Fibroblast of lung (primary cell): Measurements from ENCODE around the gene DDHD1. TPM values are rescaled to one million over a fixed set of nuclear protein-coding genes. Genes with fewer than 3 reads are reported as not detected.

Source experiments
- DNase-seq, 2 donors: peaks; one replicate each; pipeline versions ENCODE4 v3.0.0 to v3.0.0-alpha.2; 2010; ENCODE audit warnings: low read depth in 2 of 2
- H2AFZ ChIP-seq: 2 replicates; pipeline ENCODE4 v1.5.1; 2012; ENCODE audit warnings: low read length, control low read depth, inconsistent platforms
- H3K27ac ChIP-seq: 2 replicates; pipeline ENCODE4 v1.5.1; 2011; ENCODE audit warnings: low read length, control low read depth; ENCODE audit not compliant: insufficient read depth
- H3K27me3 ChIP-seq: 2 replicates; pipeline ENCODE4 v1.5.1; 2011; ENCODE audit warnings: mild to moderate bottlenecking, low read length; ENCODE audit not compliant: control insufficient read depth, insufficient read depth
- H3K36me3 ChIP-seq: 2 replicates; pipeline ENCODE4 v1.5.1; 2011; ENCODE audit warnings: low read length; ENCODE audit not compliant: control insufficient read depth, insufficient read depth
- H3K4me1 ChIP-seq: 2 replicates; pipeline ENCODE4 v1.5.1; 2011; ENCODE audit warnings: low read length; ENCODE audit not compliant: control insufficient read depth, insufficient read depth; ENCODE audit errors: extremely low read depth
- H3K4me2 ChIP-seq: 2 replicates; pipeline ENCODE4 v1.5.1; 2011; ENCODE audit warnings: low read length, control low read depth; ENCODE audit not compliant: insufficient read depth; ENCODE audit errors: extremely low read depth
- H3K4me3 ChIP-seq, 4 experiments: fragments of 200-600 bp in 1 of 4; sonication (generic) in 1 of 4; replicated peaks in 1 of 4; 2 replicates each; pipeline ENCODE4 v1.5.1; 2011 to 2016; ENCODE audit warnings: low read length in 4 of 4, low read depth in 3 of 4, mild to moderate bottlenecking in 3 of 4, control low read depth in 2 of 4, inconsistent platforms in 1 of 4, mixed read lengths in 1 of 4; ENCODE audit not compliant: insufficient read depth in 1 of 4; ENCODE audit errors: control extremely low read depth in 1 of 4
- H3K79me2 ChIP-seq: 2 replicates; pipeline ENCODE4 v1.5.1; 2012; ENCODE audit warnings: mild to moderate bottlenecking, low read length, inconsistent platforms; ENCODE audit not compliant: control insufficient read depth, insufficient read depth
- H3K9ac ChIP-seq: 2 replicates; pipeline ENCODE4 v1.5.1; 2011; ENCODE audit warnings: mild to moderate bottlenecking, low read length, control low read depth; ENCODE audit not compliant: insufficient read depth
- H3K9me3 ChIP-seq: 2 replicates; pipeline ENCODE4 v1.5.1; 2012; ENCODE audit warnings: low read depth, low read length; ENCODE audit not compliant: control insufficient read depth, insufficient read depth
- H4K20me1 ChIP-seq: 2 replicates; pipeline ENCODE4 v1.5.1; 2011; ENCODE audit warnings: low read length; ENCODE audit not compliant: control insufficient read depth, insufficient read depth; ENCODE audit errors: extremely low read depth
- EZH2 ChIP-seq: IDR thresholded peaks from 2 replicates; pipeline ENCODE4 v1.5.1; 2012; ENCODE audit warnings: low read length, control low read depth, mild to moderate bottlenecking; ENCODE audit errors: missing control alignments
- polyA plus RNA-seq, 2 donors: library from polyadenylated mRNA; depleted of rRNA in 1 of 2; stranded (reverse) in 1 of 2; unstranded in 1 of 2; fragments of >200 nt; gene quantifications; 2 replicates each; pipeline ENCODE4 v1.2.1, GENCODE V29; 2011 to 2012; ENCODE audit warnings: missing spikeins in 1 of 2
- total RNA-seq: library from RNA; depleted of rRNA; stranded (reverse); fragments of >200 nt; gene quantifications from 2 replicates; pipeline ENCODE4 v1.2.1, GENCODE V29; 2014
- TF ChIP-seq, protein P1 (sequence below), 2 donors: IDR thresholded peaks in 1 of 2; conservative IDR thresholded peaks in 1 of 2; 1 replicate in 1 of 2; 2 replicates in 1 of 2; pipeline ENCODE4 v1.5.1; 2011 to 2012; ENCODE audit warnings: low read length in 2 of 2, control low read depth in 1 of 2, inconsistent platforms in 1 of 2, low read depth in 1 of 2, mild to moderate bottlenecking in 1 of 2

Gene DDHD1
- total and polyA plus RNA-seq, 2 donors (not counting 1 experiment from before 2014, with no cell fraction given), result 13.6 to 30.6 TPM

GRCh38 chr14:53174918-53175317 is 21.8 kb upstream of the DDHD1 start:
- Histone ChIP-seq H3K4me3 (no peak overlapping the region), H3K36me3 (no peaks in the 10 kb centered on the region)

DNA sequence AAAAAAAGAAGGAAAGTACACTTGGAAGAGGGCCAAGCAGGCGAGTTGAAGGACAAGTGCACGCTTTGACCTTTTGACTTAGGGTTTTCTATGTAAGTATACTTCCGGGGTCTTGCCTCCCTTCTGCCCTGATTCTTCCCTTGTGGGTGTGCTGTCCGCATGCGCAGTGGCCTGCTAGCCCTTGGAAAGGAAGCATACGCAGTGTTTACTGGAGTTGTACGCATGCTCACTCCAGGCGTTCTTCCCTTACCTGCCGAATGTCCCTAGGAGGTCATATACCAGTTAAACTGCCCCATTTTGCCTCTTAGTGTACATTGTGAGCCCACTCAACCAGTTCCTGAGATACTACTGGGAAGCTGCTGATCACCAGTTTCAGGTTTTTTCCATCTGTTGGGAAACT is 15.7 kb upstream of the DDHD1 start:
- Histone ChIP-seq H3K27me3 (no peaks in the 10 kb centered on the region), H3K4me3 (no peak overlapping the region), H3K27ac (no peak overlapping the region), H3K36me3 (no peaks in the 10 kb centered on the region), H4K20me1 (no peaks in the 10 kb centered on the region), H2AFZ (no peak overlapping the region), H3K9me3 (no peaks in the 10 kb centered on the region), H3K4me1 (no peaks in the 10 kb centered on the region), H3K79me2 (no peaks in the 10 kb centered on the region), H3K9ac (no peak overlapping the region), H3K4me2 (no peak overlapping the region)
- no peak for DNase-seq
- TF ChIP-seq, protein P1, sequence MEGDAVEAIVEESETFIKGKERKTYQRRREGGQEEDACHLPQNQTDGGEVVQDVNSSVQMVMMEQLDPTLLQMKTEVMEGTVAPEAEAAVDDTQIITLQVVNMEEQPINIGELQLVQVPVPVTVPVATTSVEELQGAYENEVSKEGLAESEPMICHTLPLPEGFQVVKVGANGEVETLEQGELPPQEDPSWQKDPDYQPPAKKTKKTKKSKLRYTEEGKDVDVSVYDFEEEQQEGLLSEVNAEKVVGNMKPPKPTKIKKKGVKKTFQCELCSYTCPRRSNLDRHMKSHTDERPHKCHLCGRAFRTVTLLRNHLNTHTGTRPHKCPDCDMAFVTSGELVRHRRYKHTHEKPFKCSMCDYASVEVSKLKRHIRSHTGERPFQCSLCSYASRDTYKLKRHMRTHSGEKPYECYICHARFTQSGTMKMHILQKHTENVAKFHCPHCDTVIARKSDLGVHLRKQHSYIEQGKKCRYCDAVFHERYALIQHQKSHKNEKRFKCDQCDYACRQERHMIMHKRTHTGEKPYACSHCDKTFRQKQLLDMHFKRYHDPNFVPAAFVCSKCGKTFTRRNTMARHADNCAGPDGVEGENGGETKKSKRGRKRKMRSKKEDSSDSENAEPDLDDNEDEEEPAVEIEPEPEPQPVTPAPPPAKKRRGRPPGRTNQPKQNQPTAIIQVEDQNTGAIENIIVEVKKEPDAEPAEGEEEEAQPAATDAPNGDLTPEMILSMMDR (conservative IDR thresholded peaks at IDR 0.05 in 1 of 2, IDR thresholded peaks at IDR 0.05 in 1 of 2; ENCODE audit: low read depth in 1 of 2, low read length in 2 of 2), result no peak
- no peak for TF ChIP-seq EZH2

More at GRCh38 chr14:53174918-53175317, 21.8 kb upstream of the DDHD1 start:
- TF ChIP-seq, protein P1 (conservative IDR thresholded peaks at IDR 0.05 in 1 of 2, IDR thresholded peaks at IDR 0.05 in 1 of 2; ENCODE audit: low read depth in 1 of 2, low read length in 2 of 2), result no peak
- no peak for TF ChIP-seq EZH2
- H2AFZ ChIP-seq, result no peak overlapping the region
- DNase-seq, result no peak
- H3K79me2 ChIP-seq, result no peaks in the 10 kb centered on the region
- H3K4me1 ChIP-seq, result no peaks in the 10 kb centered on the region
- H3K27me3 ChIP-seq, result no peaks in the 10 kb centered on the region
- H3K9ac ChIP-seq, result no peak overlapping the region
- H3K4me2 ChIP-seq, result no peak overlapping the region
- no peak overlapping the region for H3K27ac ChIP-seq
- no peaks in the 10 kb centered on the region for H3K9me3 ChIP-seq
- no peaks in the 10 kb centered on the region for H4K20me1 ChIP-seq

- H3K4me2 ChIP-seq, result no peak overlapping the region
- no peak overlapping the region for H3K9ac ChIP-seq
- H3K27me3 ChIP-seq, result no peaks in the 10 kb centered on the region
- H3K4me3 ChIP-seq, result peak overlapping the region in 1 of 4 experiments; percentile 4
- no peaks in the 10 kb centered on the region for H3K4me1 ChIP-seq
- no peak for TF ChIP-seq EZH2
- TF ChIP-seq, protein P1 (conservative IDR thresholded peaks at IDR 0.05 in 1 of 2, IDR thresholded peaks at IDR 0.05 in 1 of 2; ENCODE audit: low read depth in 1 of 2, low read length in 2 of 2), result no peak
- no peak overlapping the region for H3K27ac ChIP-seq
- no peaks in the 10 kb centered on the region for H3K9me3 ChIP-seq
- no peak overlapping the region for H2AFZ ChIP-seq
- no peaks in the 10 kb centered on the region for H3K79me2 ChIP-seq
- no peaks in the 10 kb centered on the region for H3K36me3 ChIP-seq
- peak in 1 of 2 donors; percentile 87 for DNase-seq
- H4K20me1 ChIP-seq, result no peaks in the 10 kb centered on the region
Observed at GRCh38 chr14:53167602-53168328, 14.6 kb upstream of the DDHD1 start.
